Endodermal cell (in vitro differentiated cells): ENCODE results near the gene ZNF813. TPM values are rescaled to one million over a fixed set of nuclear protein-coding genes. Genes with fewer than 3 reads are reported as not detected.

Source experiments
- DNase-seq: peaks from one replicate; pipeline ENCODE4 v3.0.0-alpha.2; 2017
- H3K27ac ChIP-seq: 2 replicates; pipeline ENCODE4 v1.5.1; 2013; ENCODE audit warnings: mild to moderate bottlenecking, low read depth, low read length, moderate library complexity
- H3K27me3 ChIP-seq: 2 replicates; pipeline ENCODE4 v1.6.1; 2013; ENCODE audit warnings: mild to moderate bottlenecking, low read length, moderate library complexity; ENCODE audit not compliant: insufficient read depth, control insufficient read depth, poor library complexity, severe bottlenecking
- H3K36me3 ChIP-seq: 2 replicates; pipeline ENCODE4 v1.7.0; 2013; ENCODE audit warnings: mild to moderate bottlenecking, low read length, moderate library complexity; ENCODE audit not compliant: control insufficient read depth, insufficient read depth
- H3K4me1 ChIP-seq: one replicate; pipeline ENCODE4 v1.7.0; 2013; ENCODE audit warnings: low read length; ENCODE audit not compliant: control insufficient read depth, insufficient read depth
- H3K4me3 ChIP-seq: 2 replicates; pipeline ENCODE4 v1.5.1; 2013; ENCODE audit warnings: mild to moderate bottlenecking, low read length, moderate library complexity
- H3K9ac ChIP-seq: 2 replicates; pipeline ENCODE4 v1.6.1; 2013; ENCODE audit warnings: mild to moderate bottlenecking, low read length, moderate library complexity; ENCODE audit not compliant: poor library complexity, severe bottlenecking; ENCODE audit errors: extremely low read depth
- H3K9me3 ChIP-seq: 2 replicates; pipeline ENCODE4 v1.6.1; 2013; ENCODE audit warnings: mild to moderate bottlenecking, low read length, moderate library complexity; ENCODE audit not compliant: control insufficient read depth
- H3K27ac Mint-ChIP-seq: 2 replicates; pipeline ENCODE4 v1.8.0; 2020; ENCODE audit warnings: mixed read lengths
- H3K27me3 Mint-ChIP-seq: 2 replicates; pipeline ENCODE4 v1.8.0; 2021; ENCODE audit warnings: mild to moderate bottlenecking, mixed read lengths; ENCODE audit not compliant: insufficient read depth
- H3K36me3 Mint-ChIP-seq: 2 replicates; pipeline ENCODE4 v1.8.0; 2020; ENCODE audit warnings: low read depth, mixed read lengths
- H3K4me1 Mint-ChIP-seq: 2 replicates; pipeline ENCODE4 v1.8.0; 2020; ENCODE audit warnings: mixed read lengths
- H3K4me3 Mint-ChIP-seq: 2 replicates; pipeline ENCODE4 v1.8.0; 2020; ENCODE audit warnings: mild to moderate bottlenecking, moderate library complexity, mixed read lengths
- H3K9me3 Mint-ChIP-seq: 2 replicates; pipeline ENCODE4 v1.8.0; 2020; ENCODE audit warnings: mild to moderate bottlenecking, mixed read lengths
- CTCF ChIP-seq: fragments of 200-600 bp; sonication (generic); conservative IDR thresholded peaks from 2 replicates; pipeline ENCODE4 v1.5.0; 2021; ENCODE audit warnings: antibody characterized with exemption, mild to moderate bottlenecking
- WGBS, 2 experiments: methylation state at CpG; one replicate each; pipeline versions ENCODE4 v1.1.5 to v1.1.7; 2013; ENCODE audit warnings: missing lambda C conversion rate in 2 of 2, mixed read lengths in 1 of 2; ENCODE audit not compliant: insufficient coverage in 1 of 2, insufficient read length in 1 of 2; 5-methylcytosine and 5-hydroxymethylcytosine counted together
- total RNA-seq, 2 donors: library from RNA; stranded (reverse); fragmentation: NEBNext Ultra II Directional in 1 of 2; extraction: Animal tissue kit (Norgen Biotek cat#: 25700) in 1 of 2; gene quantifications; 2 replicates in 1 of 2; 3 replicates in 1 of 2; pipeline ENCODE4 v1.2.1, GENCODE V29; 2021

Gene ZNF813
- total RNA-seq, 2 donors from 2014 or later: 38.7 to 58.5 TPM

- Histone ChIP-seq H3K27ac (no peak overlapping the region), H3K9me3 (peaks cover 36% of the 10 kb centered on the region), H3K4me1 (peaks cover 3% of the 10 kb centered on the region), H3K27me3 (no peaks in the 10 kb centered on the region), H3K9ac (no peak overlapping the region), H3K4me3 (no peak overlapping the region), H3K36me3 (peaks cover 21% of the 10 kb centered on the region)
- DNase-seq: no peak
- H3K9me3 Mint-ChIP-seq: peaks cover 41% of the 10 kb centered on the region
- no peak for TF ChIP-seq CTCF
- WGBS, 2 experiments: 84 to 94% methylated on average over 6 of the region's 6 CpGs
- peaks cover 2% of the 10 kb centered on the region for H3K27me3 Mint-ChIP-seq
- H3K4me1 Mint-ChIP-seq: peaks cover 25% of the 10 kb centered on the region
- no peak overlapping the region for H3K27ac Mint-ChIP-seq
- no peak overlapping the region for H3K4me3 Mint-ChIP-seq
- H3K36me3 Mint-ChIP-seq: peaks cover 27% of the 10 kb centered on the region
Measured at GRCh38 chr19:53461866-53462265, 5.7 kb upstream of the ZNF813 start.

DNA sequence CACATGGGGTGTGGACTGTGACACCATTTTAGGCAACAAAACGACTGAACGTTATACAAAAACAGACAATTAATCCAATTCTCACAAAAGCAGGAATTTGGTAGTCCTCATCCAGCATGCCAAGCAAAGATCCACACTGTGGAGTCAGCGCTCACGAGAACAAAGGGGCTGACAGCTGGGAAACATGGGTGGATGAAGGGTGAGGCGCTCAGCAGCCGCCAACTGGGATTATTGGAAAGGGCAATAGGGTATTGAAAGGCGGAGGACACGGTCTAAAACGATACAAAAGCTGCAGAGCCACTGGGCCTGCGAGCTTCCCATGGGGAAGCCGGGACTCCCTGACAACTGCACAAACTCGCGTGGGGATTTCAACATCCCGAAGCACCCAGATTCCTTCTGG is 4.7 kb upstream of the ZNF813 start:
- Histone ChIP-seq H3K9ac (no peak overlapping the region), H3K27me3 (no peaks in the 10 kb centered on the region), H3K36me3 (peaks cover 11% of the 10 kb centered on the region), H3K4me3 (no peak overlapping the region), H3K9me3 (peaks cover 26% of the 10 kb centered on the region), H3K4me1 (peaks cover 3% of the 10 kb centered on the region), H3K27ac (no peak overlapping the region)
- Mint-ChIP-seq H3K4me1 (peaks cover 25% of the 10 kb centered on the region), H3K36me3 (peaks cover 18% of the 10 kb centered on the region), H3K27ac (peak overlapping the region; percentile 85), H3K27me3 (peaks cover 2% of the 10 kb centered on the region), H3K4me3 (peak overlapping the region; percentile 48), H3K9me3 (peaks cover 31% of the 10 kb centered on the region)
- no peak for TF ChIP-seq CTCF
- WGBS, 2 experiments: 92 to 95% methylated on average over 13 to 14 of the region's 14 CpGs
- DNase-seq: no peak

DNA sequence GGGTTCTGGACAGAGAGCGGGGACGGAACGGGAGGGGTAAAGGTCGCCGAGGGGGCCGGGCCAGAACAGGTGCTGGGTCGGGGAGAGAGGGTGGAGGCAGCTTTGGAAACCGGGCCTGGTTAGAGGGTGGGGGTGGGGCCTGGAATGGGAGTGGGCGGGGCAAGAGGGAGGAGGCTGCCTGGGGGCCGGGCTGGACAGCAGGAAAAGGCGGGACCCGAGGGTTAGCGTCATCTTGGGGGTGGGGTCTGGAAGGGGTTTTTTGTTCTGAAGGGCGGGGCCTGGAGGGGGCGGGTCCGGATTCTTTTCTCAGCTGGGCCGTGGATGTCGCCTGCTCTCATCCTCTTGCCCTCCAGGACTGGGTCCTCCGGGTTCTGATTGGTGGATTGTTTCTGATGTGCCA is 4.3 kb upstream of the ZNF813 start:
- no peak overlapping the region for H3K27ac ChIP-seq
- 74 to 100% methylated on average over 1 to 17 of the region's 19 CpGs for WGBS, 2 experiments
- no peak overlapping the region for H3K4me3 ChIP-seq

More for the DNA sequence above, 4.3 kb upstream of the ZNF813 start:
- H3K4me1 Mint-ChIP-seq: peaks cover 25% of the 10 kb centered on the region
- peak; percentile 94 for DNase-seq
- peak overlapping the region; percentile 48 for H3K4me3 Mint-ChIP-seq
- peak overlapping the region; percentile 85 for H3K27ac Mint-ChIP-seq
- peaks cover 2% of the 10 kb centered on the region for H3K27me3 Mint-ChIP-seq
- Histone ChIP-seq H3K27me3 (no peaks in the 10 kb centered on the region), H3K9me3 (peaks cover 22% of the 10 kb centered on the region), H3K4me1 (peaks cover 3% of the 10 kb centered on the region), H3K9ac (no peak overlapping the region), H3K36me3 (peaks cover 7% of the 10 kb centered on the region)
- H3K9me3 Mint-ChIP-seq: peaks cover 27% of the 10 kb centered on the region
- peaks cover 14% of the 10 kb centered on the region for H3K36me3 Mint-ChIP-seq
- no peak for TF ChIP-seq CTCF
